Endodermal cell (in vitro differentiated cells): Measurements from ENCODE around the gene MIGA1. TPM values are rescaled to one million over a fixed set of nuclear protein-coding genes. Genes with fewer than 3 reads are reported as not detected.
"Not testable (repeated sequence)": the region's sequence is repeated elsewhere in the genome, so short reads cannot be mapped to it uniquely, and the experiment has no call there.

ENCODE experiments used
- DNase-seq: peaks from one replicate; pipeline ENCODE4 v3.0.0-alpha.2; 2017
- H3K27ac ChIP-seq: 2 replicates; pipeline ENCODE4 v1.5.1; 2013; ENCODE audit warnings: mild to moderate bottlenecking, low read depth, low read length, moderate library complexity
- H3K27me3 ChIP-seq: 2 replicates; pipeline ENCODE4 v1.6.1; 2013; ENCODE audit warnings: mild to moderate bottlenecking, low read length, moderate library complexity; ENCODE audit not compliant: insufficient read depth, control insufficient read depth, poor library complexity, severe bottlenecking
- H3K36me3 ChIP-seq: 2 replicates; pipeline ENCODE4 v1.7.0; 2013; ENCODE audit warnings: mild to moderate bottlenecking, low read length, moderate library complexity; ENCODE audit not compliant: control insufficient read depth, insufficient read depth
- H3K4me1 ChIP-seq: one replicate; pipeline ENCODE4 v1.7.0; 2013; ENCODE audit warnings: low read length; ENCODE audit not compliant: control insufficient read depth, insufficient read depth
- H3K4me3 ChIP-seq: 2 replicates; pipeline ENCODE4 v1.5.1; 2013; ENCODE audit warnings: mild to moderate bottlenecking, low read length, moderate library complexity
- H3K9ac ChIP-seq: 2 replicates; pipeline ENCODE4 v1.6.1; 2013; ENCODE audit warnings: mild to moderate bottlenecking, low read length, moderate library complexity; ENCODE audit not compliant: poor library complexity, severe bottlenecking; ENCODE audit errors: extremely low read depth
- H3K9me3 ChIP-seq: 2 replicates; pipeline ENCODE4 v1.6.1; 2013; ENCODE audit warnings: mild to moderate bottlenecking, low read length, moderate library complexity; ENCODE audit not compliant: control insufficient read depth
- H3K27ac Mint-ChIP-seq: 2 replicates; pipeline ENCODE4 v1.8.0; 2020; ENCODE audit warnings: mixed read lengths
- H3K27me3 Mint-ChIP-seq: 2 replicates; pipeline ENCODE4 v1.8.0; 2021; ENCODE audit warnings: mild to moderate bottlenecking, mixed read lengths; ENCODE audit not compliant: insufficient read depth
- H3K36me3 Mint-ChIP-seq: 2 replicates; pipeline ENCODE4 v1.8.0; 2020; ENCODE audit warnings: low read depth, mixed read lengths
- H3K4me1 Mint-ChIP-seq: 2 replicates; pipeline ENCODE4 v1.8.0; 2020; ENCODE audit warnings: mixed read lengths
- H3K4me3 Mint-ChIP-seq: 2 replicates; pipeline ENCODE4 v1.8.0; 2020; ENCODE audit warnings: mild to moderate bottlenecking, moderate library complexity, mixed read lengths
- H3K9me3 Mint-ChIP-seq: 2 replicates; pipeline ENCODE4 v1.8.0; 2020; ENCODE audit warnings: mild to moderate bottlenecking, mixed read lengths
- CTCF ChIP-seq: fragments of 200-600 bp; sonication (generic); conservative IDR thresholded peaks from 2 replicates; pipeline ENCODE4 v1.5.0; 2021; ENCODE audit warnings: antibody characterized with exemption, mild to moderate bottlenecking
- WGBS, 2 experiments: methylation state at CpG; one replicate each; pipeline versions ENCODE4 v1.1.5 to v1.1.7; 2013; ENCODE audit warnings: missing lambda C conversion rate in 2 of 2, mixed read lengths in 1 of 2; ENCODE audit not compliant: insufficient coverage in 1 of 2, insufficient read length in 1 of 2; 5-methylcytosine and 5-hydroxymethylcytosine counted together
- total RNA-seq, 2 donors: library from RNA; stranded (reverse); fragmentation: NEBNext Ultra II Directional in 1 of 2; extraction: Animal tissue kit (Norgen Biotek cat#: 25700) in 1 of 2; gene quantifications; 2 replicates in 1 of 2; 3 replicates in 1 of 2; pipeline ENCODE4 v1.2.1, GENCODE V29; 2021

MIGA1 gene
- total RNA-seq, 2 donors from 2014 or later: 7.3 to 9.5 TPM

GRCh38 chr1:77825131-77825709, 45.8 kb downstream of the MIGA1 start:
- no peaks in the 10 kb centered on the region for H3K4me1 ChIP-seq
- Mint-ChIP-seq H3K27ac (no peak overlapping the region), H3K4me1 (peaks cover 5% of the 10 kb centered on the region), H3K9me3 (peaks cover 1% of the 10 kb centered on the region), H3K27me3 (no peaks in the 10 kb centered on the region), H3K4me3 (no peak overlapping the region), H3K36me3 (peaks cover 20% of the 10 kb centered on the region)
- peak; percentile 52 for DNase-seq
- no peak overlapping the region for H3K4me3 ChIP-seq
- H3K9ac ChIP-seq: no peak overlapping the region
- TF ChIP-seq CTCF: peak; percentile 70
- 76 to 80% methylated on average over 10 of the region's 10 CpGs for WGBS, 2 experiments
- H3K27ac ChIP-seq: no peak overlapping the region
- H3K27me3 ChIP-seq: no peaks in the 10 kb centered on the region
- H3K9me3 ChIP-seq: peaks cover 8% of the 10 kb centered on the region
- H3K36me3 ChIP-seq: peaks cover 7% of the 10 kb centered on the region

GRCh38 chr1:77826851-77827250, 47.4 kb downstream of the MIGA1 start:
- H3K36me3 ChIP-seq, H3K27me3 Mint-ChIP-seq, DNase-seq, H3K27ac ChIP-seq, H3K9ac ChIP-seq, H3K4me1 ChIP-seq, H3K9me3 ChIP-seq, H3K4me3 Mint-ChIP-seq, H3K27ac Mint-ChIP-seq, H3K27me3 ChIP-seq, H3K9me3 Mint-ChIP-seq, H3K4me3 ChIP-seq: not testable (repeated sequence)
- 93 to 96% methylated on average over 4 to 8 of the region's 8 CpGs for WGBS, 2 experiments
- H3K4me1 Mint-ChIP-seq: peaks cover 11% of the 10 kb centered on the region
- H3K36me3 Mint-ChIP-seq: peaks cover 20% of the 10 kb centered on the region

GRCh38 chr1:77828098-77828497, 48.6 kb downstream of the MIGA1 start:
- Mint-ChIP-seq H3K27ac (no peak overlapping the region), H3K36me3 (peaks cover 16% of the 10 kb centered on the region)

More at GRCh38 chr1:77828098-77828497, 48.6 kb downstream of the MIGA1 start:
- H3K4me1 Mint-ChIP-seq: peaks cover 22% of the 10 kb centered on the region
- WGBS, 2 experiments: 94% methylated on average over 1 of the region's 1 CpG; no CpG with 5 or more reads in 1 of the 2 experiments
- DNase-seq: no peak
- H3K4me1 ChIP-seq: peaks cover 3% of the 10 kb centered on the region
- peaks cover 1% of the 10 kb centered on the region for H3K9me3 Mint-ChIP-seq
- no peak overlapping the region for H3K4me3 Mint-ChIP-seq
- TF ChIP-seq CTCF: no peak
- peaks cover 4% of the 10 kb centered on the region for H3K36me3 ChIP-seq
- H3K27me3 ChIP-seq: no peaks in the 10 kb centered on the region
- H3K9me3 ChIP-seq: peaks cover 8% of the 10 kb centered on the region
- H3K27me3 Mint-ChIP-seq: no peaks in the 10 kb centered on the region
- no peak overlapping the region for H3K4me3 ChIP-seq
- no peak overlapping the region for H3K27ac ChIP-seq
- H3K9ac ChIP-seq: no peak overlapping the region
